ENCODE results near the gene MMD2.

DNA sequence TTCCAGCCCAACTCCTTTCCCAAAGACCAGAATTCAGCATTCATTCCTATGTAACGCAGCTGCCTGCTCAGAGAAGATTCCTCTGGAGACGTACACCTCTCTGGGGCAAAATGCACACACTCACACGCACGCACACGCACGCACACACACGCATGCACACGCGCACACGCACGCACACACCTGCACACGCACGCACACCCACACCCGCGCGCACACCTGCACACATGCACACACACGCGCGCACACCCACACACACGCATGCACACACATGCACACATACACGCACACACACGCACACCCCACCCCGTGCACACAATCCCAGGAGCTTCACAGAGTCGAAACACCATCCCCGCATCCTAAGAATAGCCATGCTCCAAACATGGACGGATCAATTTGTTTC, 13.0 kb downstream of the MMD2 start:
- TF ChIP-seq, protein P1, sequence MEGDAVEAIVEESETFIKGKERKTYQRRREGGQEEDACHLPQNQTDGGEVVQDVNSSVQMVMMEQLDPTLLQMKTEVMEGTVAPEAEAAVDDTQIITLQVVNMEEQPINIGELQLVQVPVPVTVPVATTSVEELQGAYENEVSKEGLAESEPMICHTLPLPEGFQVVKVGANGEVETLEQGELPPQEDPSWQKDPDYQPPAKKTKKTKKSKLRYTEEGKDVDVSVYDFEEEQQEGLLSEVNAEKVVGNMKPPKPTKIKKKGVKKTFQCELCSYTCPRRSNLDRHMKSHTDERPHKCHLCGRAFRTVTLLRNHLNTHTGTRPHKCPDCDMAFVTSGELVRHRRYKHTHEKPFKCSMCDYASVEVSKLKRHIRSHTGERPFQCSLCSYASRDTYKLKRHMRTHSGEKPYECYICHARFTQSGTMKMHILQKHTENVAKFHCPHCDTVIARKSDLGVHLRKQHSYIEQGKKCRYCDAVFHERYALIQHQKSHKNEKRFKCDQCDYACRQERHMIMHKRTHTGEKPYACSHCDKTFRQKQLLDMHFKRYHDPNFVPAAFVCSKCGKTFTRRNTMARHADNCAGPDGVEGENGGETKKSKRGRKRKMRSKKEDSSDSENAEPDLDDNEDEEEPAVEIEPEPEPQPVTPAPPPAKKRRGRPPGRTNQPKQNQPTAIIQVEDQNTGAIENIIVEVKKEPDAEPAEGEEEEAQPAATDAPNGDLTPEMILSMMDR (conservative IDR thresholded peaks at IDR 0.05 in 1 of 2, IDR thresholded peaks at IDR 0.05 in 1 of 2; ENCODE audit: low read depth in 1 of 2, low read length in 2 of 2), result no peak
- no peak for TF ChIP-seq EZH2 (IDR thresholded peaks at IDR 0.05; ENCODE audit: low read length, missing control alignments)

Measured in fibroblast of lung (primary cell).